ENCODE data around the gene TEX22. TPM values are rescaled to one million over a fixed set of nuclear protein-coding genes. Genes with fewer than 3 reads are reported as not detected.

Gene TEX22
- total RNA-seq, 1 donor from 2014 or later = 4.1 TPM

DNA sequence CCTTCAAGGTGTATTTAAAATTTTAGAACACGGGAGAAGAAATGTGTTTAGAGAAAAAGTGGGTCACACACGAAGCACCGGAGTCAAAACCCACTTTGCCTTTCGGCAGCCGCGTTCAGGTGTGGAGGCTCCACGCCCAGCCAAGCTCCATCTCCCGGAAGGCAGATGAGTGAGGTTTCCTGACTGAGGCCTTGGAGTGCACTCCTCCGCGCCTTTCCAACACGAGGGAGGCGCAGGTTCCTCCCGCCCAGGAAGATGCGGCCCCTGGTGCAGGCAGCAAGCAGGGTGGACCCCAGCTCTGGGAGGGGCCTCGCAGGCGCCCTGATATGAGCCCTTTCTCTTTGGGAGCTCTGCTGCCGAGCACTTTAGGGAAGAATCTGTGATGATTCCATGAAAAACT is 43.8 kb downstream of the TEX22 start:
- Mint-ChIP-seq H3K27ac (no peak overlapping the region), H3K9me3 (no peaks in the 10 kb centered on the region), H3K27me3 (no peaks in the 10 kb centered on the region), H3K4me3 (no peak overlapping the region), H3K36me3 (no peaks in the 10 kb centered on the region), H3K4me1 (ENCODE audit: unreplicated experiment) (peaks cover 4% of the 10 kb centered on the region)
- TF ChIP-seq, protein P1, sequence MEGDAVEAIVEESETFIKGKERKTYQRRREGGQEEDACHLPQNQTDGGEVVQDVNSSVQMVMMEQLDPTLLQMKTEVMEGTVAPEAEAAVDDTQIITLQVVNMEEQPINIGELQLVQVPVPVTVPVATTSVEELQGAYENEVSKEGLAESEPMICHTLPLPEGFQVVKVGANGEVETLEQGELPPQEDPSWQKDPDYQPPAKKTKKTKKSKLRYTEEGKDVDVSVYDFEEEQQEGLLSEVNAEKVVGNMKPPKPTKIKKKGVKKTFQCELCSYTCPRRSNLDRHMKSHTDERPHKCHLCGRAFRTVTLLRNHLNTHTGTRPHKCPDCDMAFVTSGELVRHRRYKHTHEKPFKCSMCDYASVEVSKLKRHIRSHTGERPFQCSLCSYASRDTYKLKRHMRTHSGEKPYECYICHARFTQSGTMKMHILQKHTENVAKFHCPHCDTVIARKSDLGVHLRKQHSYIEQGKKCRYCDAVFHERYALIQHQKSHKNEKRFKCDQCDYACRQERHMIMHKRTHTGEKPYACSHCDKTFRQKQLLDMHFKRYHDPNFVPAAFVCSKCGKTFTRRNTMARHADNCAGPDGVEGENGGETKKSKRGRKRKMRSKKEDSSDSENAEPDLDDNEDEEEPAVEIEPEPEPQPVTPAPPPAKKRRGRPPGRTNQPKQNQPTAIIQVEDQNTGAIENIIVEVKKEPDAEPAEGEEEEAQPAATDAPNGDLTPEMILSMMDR (conservative IDR thresholded peaks at IDR 0.05) = no peak
- no peak for DNase-seq (ENCODE audit: extremely low spot score, unreplicated experiment)

DNA sequence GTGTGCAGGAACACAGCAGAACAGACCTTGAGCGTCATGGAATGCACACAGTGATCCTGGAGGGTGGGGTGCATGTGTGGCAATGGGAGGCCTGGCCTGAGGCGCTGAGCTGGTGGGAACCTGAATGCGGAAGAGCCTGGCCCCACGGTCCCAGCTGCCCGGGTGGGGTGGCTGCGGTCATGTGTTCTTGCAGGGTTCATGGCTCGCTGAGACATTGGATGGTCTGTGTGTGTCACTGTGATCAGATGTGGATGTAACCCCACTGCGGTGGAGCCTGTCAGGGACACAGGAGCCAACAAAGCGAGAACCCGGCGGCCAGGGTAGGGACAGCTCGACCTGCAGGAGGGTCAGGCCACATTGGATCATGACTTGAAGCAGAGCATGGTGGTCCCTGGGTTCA is 44.5 kb downstream of the TEX22 start:
- no peak for DNase-seq (ENCODE audit: extremely low spot score, unreplicated experiment)
- Mint-ChIP-seq H3K36me3 (no peaks in the 10 kb centered on the region), H3K4me1 (ENCODE audit: unreplicated experiment) (peaks cover 4% of the 10 kb centered on the region), H3K9me3 (no peaks in the 10 kb centered on the region), H3K27me3 (no peaks in the 10 kb centered on the region), H3K27ac (no peak overlapping the region), H3K4me3 (no peak overlapping the region)
- TF ChIP-seq, protein P1 (conservative IDR thresholded peaks at IDR 0.05) = no peak

DNA sequence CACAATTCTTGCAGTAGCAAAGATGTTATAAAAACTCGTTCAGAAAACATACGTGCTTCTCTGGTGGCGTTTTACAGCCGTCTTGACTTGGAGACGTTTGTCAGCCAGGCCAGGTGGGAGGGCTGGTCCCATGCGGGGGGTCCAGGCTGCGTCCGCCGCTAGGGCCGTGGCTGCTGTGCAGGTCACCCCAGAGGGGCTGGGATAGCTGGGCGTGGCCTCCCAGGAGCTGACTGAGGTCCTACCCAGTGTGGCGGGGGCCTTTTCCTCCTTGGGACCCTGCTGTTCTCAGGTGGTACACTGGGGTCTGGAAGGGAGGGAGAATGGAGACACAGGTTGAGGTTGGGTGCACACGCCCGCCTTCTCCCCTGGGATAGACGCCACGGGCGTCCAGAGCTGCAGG is 46.5 kb downstream of the TEX22 start:
- Mint-ChIP-seq H3K27ac (no peak overlapping the region), H3K9me3 (no peaks in the 10 kb centered on the region), H3K4me1 (ENCODE audit: unreplicated experiment) (peaks cover 4% of the 10 kb centered on the region), H3K27me3 (no peaks in the 10 kb centered on the region), H3K36me3 (no peaks in the 10 kb centered on the region), H3K4me3 (no peak overlapping the region)
- DNase-seq (ENCODE audit: extremely low spot score, unreplicated experiment) = no peak
- TF ChIP-seq, protein P1 (conservative IDR thresholded peaks at IDR 0.05) = no peak

DNA sequence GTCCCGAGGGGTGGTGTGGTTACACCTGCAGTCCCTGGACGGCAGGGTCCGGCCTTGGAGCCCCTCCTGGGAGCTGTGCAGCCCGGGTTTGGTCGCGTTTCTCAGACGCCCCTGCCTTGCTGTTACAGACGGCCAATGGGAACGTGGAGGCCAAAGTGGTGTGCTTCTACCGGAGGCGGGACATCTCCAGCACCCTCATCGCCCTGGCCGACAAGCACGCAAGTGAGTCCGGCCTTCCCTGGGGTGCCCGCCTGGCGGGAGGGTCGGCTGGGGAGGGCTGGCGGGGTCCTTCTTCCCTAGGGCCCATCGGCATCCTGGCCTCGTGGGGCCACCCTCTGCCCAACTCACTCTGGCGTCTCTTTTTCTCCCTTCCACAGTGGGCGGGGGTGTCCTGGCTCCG is 47.0 kb downstream of the TEX22 start:
- Mint-ChIP-seq H3K4me1 (ENCODE audit: unreplicated experiment) (peaks cover 4% of the 10 kb centered on the region), H3K27ac (no peak overlapping the region), H3K4me3 (no peak overlapping the region), H3K9me3 (no peaks in the 10 kb centered on the region), H3K27me3 (no peaks in the 10 kb centered on the region), H3K36me3 (no peaks in the 10 kb centered on the region)
- no peak for DNase-seq (ENCODE audit: extremely low spot score, unreplicated experiment)
- TF ChIP-seq, protein P1 (conservative IDR thresholded peaks at IDR 0.05) = no peak

DNA sequence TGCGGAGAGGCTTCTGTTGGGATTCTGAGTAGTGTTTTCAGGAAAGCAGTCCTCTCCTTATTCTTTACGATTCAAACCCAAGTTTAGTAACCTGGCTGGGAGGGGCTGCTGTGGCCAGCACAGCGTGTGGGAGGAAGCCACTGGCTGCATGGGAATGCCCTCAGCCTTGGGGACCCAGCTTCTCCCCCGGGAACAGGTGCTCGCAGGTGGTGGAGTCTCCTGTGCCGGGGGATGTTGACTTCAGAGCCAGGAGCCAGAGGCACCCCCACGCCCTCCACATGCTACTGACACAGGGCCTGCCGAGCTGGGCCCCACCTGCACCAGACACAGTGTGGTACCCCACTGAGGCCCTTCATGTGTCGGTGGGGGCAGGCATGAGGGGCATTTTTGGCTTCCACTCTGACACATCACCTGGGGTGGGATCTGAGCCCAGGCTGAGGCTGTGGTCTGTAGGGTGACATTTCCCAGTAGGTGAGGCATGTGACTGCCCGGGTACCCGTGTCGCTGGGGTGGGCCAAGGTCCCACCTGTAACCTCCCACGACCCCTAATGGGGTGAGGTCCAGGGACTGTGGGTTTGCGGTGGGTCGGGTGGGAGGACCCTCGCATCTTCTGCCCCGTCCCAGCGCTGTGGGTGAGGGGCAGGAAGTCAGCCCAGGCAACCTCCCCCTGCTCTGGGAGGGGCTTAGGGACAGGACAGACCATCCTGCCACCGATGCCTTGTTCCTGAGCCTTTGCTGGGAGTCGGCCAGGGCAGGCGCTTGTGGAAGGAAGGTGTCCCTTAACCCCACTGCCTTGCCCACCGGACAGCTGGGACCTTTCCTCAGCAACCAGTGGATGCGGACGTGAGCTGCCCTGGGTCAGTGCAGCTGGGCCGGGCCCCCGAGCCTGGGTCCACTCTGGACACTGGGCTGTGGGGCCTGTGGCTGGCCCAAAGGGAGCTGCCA is 47.8 kb downstream of the TEX22 start:
- no peak for DNase-seq (ENCODE audit: extremely low spot score, unreplicated experiment)
- peaks cover 4% of the 10 kb centered on the region for H3K4me1 Mint-ChIP-seq (ENCODE audit: unreplicated experiment)
- H3K4me3 Mint-ChIP-seq = no peak overlapping the region
- H3K27ac Mint-ChIP-seq = no peak overlapping the region
- H3K27me3 Mint-ChIP-seq = no peaks in the 10 kb centered on the region
- TF ChIP-seq, protein P1 (conservative IDR thresholded peaks at IDR 0.05) = no peak
- no peaks in the 10 kb centered on the region for H3K9me3 Mint-ChIP-seq
- no peaks in the 10 kb centered on the region for H3K36me3 Mint-ChIP-seq

All from type B pancreatic cell (in vitro differentiated cells).